HG03108 (cell line): Measurements from ENCODE around the gene AMBRA1.
"Not testable (repeated sequence)": the region's sequence is repeated elsewhere in the genome, so short reads cannot be mapped to it uniquely, and the experiment has no call there.

Source experiments
- ATAC-seq: cut with Tn5 transposase; IDR thresholded peaks from one replicate; pipeline ENCODE4 v1.9.1; 2021; ENCODE audit warnings: moderate library complexity; ENCODE audit not compliant: unreplicated experiment

The AMBRA1 gene

DNA sequence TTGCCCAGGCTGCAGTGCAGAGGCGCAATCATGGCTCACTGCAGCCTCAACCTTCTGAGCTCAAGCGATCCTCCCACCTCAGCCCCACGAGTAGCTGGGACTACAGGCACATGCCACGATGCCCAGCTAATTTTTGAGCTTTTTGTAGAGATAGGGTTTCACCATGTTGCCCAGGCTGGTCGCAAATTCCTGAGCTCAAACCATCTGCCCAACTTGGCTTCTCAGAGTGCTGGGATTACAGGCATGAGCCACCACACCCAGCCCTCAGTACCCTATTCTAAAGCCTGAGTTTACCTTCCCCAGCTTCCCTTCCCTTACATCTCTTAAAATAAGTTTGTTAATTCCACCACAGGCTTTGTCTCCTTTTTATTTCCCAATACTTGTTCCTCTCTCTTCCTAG is 59.1 kb downstream of the AMBRA1 start:
- ATAC-seq: no peak

DNA sequence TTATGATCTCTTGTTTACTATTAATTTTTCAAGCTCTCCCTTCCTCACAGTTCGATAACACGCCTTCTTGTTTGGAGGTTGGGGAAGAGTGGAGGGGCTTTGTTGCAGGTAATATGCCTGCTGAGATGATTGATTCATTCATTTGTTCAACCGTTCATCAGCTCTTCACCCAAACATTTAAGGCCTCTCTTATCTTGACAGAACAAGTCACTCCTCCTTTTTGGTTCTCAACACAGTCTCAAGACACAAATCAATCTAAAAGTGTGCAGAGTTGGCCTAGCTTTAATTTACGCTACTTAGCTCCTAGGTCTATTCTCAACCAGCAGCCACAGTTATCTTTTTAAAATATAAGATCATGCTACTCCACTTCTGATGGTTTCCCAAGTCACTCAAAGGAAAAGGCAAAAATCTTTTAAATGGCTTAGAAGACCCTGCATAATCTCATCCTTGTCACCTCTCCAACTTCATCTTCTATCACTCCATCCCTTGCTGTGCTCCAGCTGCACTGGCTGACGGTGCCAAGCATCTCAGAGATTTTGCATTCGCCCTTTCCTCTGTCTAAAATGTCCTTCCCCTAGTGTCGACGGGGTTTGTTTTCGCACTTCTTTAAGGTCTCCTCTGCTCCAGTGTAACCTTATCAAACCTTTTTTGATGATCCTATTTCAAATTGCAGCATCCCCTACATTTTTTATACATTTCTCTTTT is 60.3 kb downstream of the AMBRA1 start:
- no peak for ATAC-seq

DNA sequence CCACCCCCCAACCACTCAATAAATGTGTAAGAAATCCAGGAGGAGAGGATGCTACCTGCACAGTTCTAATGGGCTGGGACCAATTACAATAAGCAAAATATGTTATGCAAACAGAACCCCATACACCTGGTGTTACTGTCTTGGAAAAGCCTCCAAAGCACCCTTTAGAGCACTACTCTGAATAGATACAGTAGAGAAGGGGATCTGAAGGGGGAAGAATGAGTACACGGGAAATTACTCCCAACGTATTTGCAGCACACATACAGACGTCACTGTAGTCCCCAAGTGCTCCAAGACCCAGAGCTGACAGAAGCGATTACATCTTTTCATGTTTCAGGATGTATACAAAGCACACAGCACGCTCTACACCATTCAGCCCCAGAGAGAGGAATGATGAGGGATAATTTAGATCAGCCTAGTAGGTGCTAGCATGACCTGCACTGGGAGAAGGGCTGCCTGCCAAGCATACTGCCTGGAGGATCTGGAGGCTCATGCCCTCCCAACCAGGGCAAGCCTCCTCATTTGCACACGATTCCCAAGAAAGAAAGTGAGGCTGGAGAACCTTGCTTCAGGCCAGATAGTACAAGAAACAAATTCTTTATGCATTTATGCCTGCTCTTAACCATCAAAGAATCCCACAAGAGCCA is 63.8 kb downstream of the AMBRA1 start:
- no peak for ATAC-seq

DNA sequence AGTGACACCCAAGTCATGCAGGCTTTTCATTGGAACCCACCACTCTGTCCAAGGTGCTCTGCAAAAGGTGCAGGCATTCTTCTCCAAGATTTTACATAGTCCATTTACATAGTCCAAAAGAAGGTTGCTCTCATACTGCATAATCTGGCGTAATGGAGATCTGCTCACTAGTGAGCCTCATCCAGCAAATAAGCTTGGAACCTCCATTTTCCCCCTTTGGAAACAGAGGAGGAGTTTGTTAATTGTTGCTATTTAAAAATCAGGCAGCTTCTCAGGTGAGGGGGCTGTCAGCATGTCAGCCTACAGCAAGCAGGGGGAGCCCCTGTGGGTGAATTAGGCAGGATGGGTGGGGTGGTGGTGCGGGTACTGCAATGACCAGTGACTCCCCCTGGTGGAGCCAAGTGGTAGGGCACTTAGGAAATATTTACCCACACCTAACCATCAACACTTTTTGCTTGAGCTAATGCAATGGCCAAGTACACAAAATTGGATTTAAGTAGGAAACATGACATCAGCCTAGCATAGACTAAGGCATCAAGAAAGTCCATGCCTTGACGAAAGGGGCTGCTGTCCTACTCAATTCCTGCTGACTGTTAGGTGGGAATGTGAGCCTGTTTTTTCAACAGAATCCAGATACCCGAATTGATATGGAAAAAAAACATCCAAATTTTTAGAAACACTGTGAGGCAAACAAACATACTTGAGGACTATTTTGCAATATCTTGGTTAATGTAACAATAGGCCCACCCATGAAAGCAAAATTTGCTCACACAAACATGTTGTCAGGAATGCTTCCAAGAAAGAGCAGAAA is 64.5 kb downstream of the AMBRA1 start:
- peak; percentile 80 for ATAC-seq

DNA sequence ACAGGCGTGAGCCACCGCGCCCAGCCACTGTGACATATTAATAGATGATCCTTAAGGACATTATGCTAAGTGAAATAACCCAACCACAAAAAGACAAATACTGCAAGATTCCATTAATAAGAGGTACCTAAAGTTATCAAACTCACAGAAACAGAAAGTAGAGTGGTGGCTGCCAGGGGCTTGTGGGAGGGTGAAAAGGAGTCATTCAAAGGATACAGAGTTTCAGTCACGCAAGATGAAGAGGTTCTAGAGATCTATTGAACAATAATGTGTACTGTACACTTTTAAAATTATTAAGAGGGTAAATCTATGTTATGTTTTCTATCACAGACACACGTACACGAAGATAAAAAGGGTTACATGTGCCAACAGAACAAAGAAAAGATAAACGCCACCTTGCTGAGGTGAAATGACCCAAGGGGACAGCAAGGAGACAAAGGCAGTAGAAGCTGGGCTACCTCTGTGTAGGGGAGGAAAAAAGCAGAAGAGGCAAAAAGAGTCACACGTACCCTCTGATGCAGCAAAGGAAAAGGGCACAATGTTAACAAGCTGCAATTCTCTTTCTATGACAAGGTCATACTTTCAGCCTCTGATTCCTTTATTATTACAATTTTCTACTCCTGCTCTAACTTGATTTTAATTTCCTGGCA is 65.3 kb downstream of the AMBRA1 start:
- ATAC-seq: no peak

DNA sequence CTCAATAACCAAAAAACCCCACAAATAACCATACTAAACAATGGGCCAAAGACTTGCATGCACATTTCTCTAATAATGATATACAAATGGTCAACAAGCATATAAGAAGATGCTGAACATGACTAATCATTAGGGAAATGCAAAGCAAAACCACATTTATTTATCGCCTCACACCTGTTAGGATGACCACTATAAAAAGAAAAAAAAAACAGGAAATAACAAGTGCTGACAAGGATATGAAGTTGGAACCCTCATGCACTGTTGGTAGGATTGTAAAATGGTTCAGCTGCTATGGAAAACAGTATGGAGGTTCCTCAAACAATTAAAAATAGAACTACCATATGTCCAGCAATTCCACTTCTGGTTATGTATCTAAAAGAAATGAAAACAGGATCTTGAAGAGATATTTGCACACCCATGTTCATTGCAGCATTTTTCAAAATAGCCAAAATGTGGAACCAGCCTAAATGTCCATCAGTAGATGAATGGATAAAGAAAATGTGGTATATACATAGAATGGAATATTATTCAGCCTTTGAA is 66.2 kb downstream of the AMBRA1 start:
- no peak for ATAC-seq

DNA sequence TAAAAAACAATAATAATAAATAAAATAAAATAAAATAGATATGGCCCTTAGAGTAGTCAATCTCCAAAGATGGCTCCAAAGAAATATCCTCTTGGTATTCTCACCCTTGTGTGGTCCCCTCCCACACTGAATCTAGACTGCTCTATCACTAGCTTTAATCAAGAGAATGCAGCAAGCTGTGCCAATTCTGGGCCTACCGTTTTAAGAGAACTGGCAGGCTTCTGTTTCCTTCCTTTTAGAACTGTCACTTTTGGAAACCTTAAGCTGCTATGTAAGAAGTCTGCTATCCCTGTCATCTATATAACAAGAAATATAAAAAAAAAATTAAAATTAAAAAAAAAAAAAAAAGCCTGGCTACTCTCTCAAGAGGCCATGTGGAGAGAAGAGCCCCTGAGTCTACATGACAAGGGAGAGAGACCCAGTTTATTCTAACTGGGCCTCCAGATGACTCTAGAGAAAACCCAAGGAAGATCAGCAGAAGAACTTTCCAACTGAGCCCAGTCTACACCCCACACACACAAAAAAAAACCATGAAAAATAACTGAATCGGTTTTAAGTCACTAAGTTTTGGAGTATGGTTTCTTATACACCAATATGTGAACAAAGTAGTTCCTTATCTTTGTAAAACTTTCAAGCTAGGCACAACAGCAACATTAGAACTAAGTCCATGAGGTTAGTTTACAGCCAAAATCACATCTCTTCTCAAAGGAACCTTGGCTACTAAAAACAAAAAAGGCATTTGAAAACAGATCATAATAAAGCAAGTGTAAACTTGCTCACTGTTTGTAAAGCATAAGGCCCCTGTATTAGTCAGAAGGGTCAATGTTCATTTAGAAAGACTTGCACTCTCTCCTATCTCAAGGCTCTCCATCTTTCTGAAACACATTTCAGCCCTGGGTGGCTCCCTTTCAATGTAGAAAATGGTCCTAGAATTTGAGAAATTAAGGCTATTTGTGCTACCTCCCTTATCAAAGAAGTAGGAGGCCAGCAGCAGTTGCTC is 67.3 kb downstream of the AMBRA1 start:
- ATAC-seq: no peak

DNA sequence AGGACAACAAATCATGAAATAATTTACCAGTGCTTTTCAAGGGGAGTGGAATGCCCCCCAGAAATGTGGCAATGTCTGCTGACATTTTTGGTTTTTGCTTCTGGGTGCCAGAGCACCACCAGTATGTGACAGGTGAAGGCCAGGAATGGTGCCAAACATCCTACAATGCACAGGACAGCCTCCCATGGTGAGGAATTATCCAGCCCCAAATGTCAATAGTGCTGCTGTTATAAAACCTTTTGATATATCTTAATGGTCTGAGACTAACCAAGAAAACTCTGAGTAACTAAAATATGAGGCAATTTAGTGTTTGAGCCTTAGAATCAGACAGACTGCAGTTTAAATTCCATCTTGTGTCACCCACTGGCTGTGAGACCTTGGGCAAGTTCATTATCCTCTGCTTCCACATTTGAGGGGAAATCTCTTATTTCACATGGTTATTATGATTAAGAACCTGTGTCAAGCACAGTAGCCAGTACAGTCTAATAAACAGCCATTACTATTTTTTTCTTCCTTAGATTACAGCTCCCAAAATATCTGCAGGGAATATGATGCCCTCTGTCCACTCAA is 69.5 kb downstream of the AMBRA1 start:
- no peak for ATAC-seq

DNA sequence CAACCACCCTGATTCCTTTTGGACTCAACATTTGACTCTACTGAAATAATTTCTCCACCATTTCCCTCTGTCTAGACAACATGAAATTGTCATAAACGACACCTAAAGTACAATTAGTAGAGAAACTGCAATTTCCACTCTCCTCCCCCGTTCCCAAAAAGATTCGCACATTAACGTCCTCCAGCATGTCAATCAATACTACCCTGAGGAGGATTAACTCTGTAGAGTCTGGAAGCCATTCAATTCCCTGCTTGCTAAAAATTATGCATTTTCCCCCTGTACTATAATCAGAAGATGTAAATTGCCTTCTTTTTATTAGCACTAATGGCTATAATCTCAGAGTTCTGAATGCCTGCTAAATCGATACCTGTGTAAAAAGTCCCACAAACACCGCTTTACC is 70.5 kb downstream of the AMBRA1 start:
- ATAC-seq: no peak

DNA sequence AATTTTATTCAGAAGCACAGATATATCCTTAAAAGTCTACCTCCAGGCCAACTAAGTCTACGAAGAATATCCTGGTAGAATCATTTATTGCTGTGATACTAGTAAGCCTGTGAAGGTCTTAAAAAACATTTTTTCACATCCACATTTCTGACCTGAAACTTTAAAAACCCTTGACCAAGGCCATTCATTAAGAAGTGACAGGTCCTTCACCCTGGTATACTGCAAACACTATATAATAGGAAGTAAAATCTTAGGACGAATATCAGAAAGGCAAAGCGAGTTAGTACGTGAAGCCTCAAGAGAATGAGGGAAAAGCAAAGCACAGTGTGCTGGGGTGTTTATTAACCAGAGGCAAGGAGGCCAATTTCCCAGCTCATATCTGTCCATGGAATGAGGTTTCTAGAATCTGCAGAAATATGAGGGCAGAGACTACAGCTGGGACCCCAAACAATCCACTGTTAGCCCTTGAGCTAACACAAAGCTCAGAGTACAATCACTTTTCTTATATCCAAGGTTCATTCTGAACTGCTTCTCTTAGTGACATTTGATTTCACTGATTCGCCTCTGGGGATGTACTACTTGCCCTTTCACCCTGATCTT is 71.0 kb downstream of the AMBRA1 start:
- no peak for ATAC-seq

DNA sequence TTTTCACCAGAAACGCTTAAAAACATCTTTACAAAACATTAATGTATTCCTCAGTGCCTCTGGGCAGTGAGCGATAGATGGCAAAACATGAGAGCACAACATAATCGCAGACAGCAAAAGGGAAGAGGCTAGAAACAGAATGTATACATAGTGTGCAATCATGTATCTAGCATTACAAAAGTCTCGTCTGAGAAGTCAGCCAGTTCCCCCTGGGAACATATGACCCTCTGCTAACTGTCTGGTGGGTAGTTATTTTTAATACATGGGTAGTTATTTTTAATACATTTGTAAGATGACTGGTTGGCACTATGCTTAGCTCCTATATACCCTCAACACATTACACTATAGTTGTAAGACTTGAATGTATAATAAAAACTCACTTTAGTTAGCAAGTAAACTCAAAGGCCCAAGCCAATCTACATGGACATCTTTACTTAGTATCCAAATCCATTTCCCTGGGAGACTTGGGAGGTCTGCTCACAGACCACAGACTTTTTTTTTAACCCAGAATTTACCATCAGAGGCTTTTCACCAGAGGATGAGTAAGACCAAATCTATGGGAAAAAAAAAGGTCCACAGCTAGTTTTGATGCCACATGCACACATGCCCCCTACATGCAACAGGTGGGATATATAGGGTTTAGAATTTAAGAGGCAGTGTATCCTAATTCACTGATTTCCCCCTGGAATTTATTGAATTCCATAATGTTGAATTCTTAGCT is 71.7 kb downstream of the AMBRA1 start:
- ATAC-seq: no peak

DNA sequence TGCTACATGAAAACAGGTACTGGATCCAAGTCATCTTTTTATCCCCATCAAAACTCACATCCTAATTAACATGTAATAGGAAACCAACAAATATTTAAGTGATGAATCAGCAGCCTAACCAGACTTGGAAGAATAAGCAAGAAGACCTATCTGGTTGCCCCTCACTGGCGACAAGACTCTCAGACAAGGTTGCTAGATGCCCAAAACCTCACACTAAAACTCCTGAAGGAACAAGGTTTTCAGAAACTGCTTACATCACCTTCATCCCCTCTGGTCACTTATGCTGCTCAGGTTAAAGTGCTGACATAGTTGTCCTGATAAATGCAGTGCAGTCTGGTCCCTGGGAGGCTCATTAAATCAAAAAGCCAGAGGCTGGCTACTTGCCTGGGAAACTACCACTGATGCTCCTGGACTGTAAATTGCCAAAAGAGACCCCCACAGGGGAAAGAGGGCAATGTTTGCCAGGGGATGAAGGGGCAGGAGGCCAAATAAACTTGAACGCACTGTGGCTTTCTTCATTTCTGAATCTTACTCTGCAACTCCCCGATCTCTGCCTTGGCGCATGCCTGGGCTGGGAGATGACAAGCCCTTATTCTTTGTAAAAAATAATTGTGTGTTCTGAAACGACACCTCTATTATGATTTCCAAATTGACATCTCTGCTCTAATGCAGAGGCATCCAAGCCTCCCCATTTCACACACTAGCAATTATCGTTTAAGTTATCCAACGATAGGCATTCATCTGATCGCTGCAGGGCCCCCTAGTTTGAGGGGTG is 72.7 kb downstream of the AMBRA1 start:
- no peak for ATAC-seq

DNA sequence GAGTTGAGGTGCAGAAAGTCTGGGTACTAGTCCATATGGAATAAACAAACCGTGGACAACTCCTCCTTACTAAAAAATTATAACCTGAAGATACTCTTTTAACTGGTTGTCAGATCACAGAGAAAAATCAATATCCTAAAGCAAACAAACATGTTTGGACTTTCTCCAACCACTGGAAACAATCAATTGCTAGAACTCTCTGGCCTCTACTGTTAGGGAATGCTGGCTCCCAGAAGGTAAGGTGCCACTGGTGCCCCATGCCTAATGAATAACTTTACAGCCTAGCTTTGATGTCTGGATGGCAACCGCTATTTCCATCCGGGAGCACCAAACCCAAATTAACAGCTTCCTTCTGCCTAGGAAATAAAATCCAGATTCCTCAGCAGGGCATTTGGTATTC is 74.5 kb downstream of the AMBRA1 start:
- no peak for ATAC-seq

DNA sequence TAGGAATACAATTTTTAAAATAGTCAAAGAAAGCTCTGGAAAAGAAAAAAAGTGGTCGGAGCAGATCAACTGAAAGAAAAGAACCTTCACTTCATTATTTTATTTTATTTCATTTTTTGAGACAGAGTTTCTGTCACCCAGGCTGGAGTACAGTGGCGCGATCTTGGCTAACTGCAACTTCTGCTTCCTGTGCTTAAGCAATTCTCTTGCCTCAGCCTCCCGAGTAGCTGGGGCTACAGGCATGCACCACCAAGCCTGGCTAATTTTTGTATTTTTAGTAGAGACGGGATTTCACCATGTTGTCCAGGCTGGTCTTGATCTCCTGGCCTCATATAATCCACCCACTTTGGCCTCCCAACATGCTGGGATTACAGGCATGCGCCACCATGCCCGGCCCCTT is 74.9 kb downstream of the AMBRA1 start:
- not testable (repeated sequence) for ATAC-seq

DNA sequence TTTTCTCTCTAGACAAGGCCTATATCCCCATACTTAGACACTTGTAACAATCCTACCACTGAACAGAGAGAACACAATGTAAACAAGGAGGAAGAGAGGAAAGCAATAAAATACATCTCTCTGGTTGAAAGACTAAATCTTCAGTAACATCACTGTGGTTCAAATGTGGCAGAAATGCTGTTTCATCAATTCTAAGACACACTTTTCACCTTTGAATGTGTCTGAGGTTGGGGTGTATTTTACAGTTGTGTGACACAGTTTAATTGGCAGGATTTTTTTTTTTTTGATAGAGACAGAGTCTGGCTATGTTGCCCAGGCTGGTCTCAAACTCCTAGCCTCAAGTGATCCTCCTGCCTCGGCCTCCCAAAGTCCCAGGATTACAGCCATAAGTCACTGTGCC is 79.5 kb downstream of the AMBRA1 start:
- ATAC-seq: no peak

DNA sequence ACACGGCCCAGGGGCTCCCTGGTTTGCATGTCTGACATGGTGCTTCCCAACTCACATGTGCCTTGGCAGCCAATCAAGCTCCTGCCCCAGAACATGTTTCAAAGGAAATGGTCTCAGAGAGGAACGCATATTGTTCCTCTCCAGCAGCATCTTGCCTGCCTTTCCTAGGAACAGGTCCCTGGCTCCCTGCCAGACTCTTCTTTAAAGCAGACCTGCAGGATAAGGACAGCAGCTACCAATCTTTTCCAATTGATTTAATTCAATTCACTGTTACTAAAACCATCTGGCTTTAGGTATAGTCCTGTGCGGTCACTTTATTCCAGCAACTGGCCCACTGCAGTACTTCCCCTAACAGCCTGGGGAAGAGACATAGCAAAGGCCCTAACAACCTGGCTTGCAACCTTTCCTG is 79.9 kb downstream of the AMBRA1 start:
- no peak for ATAC-seq

DNA sequence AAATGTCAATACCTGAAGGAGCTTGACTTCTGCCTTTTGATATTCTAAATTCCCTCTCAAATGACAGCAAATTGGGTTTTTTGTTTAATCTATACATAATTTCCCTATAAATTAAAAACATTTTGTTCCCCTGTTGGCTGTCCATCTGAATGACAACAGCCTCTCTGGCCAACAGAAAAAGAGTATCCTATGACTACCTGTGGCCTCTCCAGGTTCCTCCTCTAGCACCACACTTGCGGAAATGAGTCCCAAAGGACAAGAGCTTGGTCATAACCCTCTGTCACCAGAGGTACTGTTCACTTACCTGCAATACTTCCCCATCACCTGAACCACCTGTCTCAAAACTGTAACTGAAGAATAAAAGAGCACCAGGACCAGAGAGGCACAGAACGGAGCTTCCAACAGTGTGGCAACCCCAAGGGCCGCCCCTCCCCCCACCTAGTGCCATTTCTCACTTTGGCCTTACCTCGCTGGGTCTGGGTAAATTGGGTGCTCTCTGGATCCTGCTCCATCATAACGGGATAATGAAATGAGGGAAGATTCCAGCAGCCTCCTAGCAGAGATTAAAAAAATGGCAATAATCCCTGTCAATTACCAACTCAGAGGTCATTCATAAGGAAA is 81.5 kb downstream of the AMBRA1 start:
- no peak for ATAC-seq
